Right atrium auricular region (tissue), 2 donors: Measurements from ENCODE around the gene ANKS1B. TPM values are rescaled to one million over a fixed set of nuclear protein-coding genes. Genes with fewer than 3 reads are reported as not detected.

Source experiments
- DNase-seq: peaks from one replicate; pipeline ENCODE4 v3.0.0-alpha.2; 2019; ENCODE audit warnings: low spot score
- H3K27ac ChIP-seq, 2 donors: fragments of 200-600 bp; sonication (generic); 1 replicate in 1 of 2; 2 replicates in 1 of 2; pipeline ENCODE4 v1.5.1; 2016 to 2019
- H3K27me3 ChIP-seq, 2 donors: fragments of 200-600 bp; sonication (generic); one replicate each; pipeline versions ENCODE4 v1.5.1 to v1.6.0; 2017 to 2019
- H3K36me3 ChIP-seq: fragments of 200-600 bp; sonication (generic); one replicate; pipeline ENCODE4 v1.5.1; 2016
- H3K4me1 ChIP-seq, 2 donors: fragments of 200-600 bp; sonication (generic); one replicate each; pipeline versions ENCODE4 v1.5.1 to v1.6.0; 2017 to 2019
- H3K4me3 ChIP-seq, 2 donors: fragments of 200-600 bp; sonication (generic); 1 replicate in 1 of 2; 2 replicates in 1 of 2; pipeline ENCODE4 v1.5.1; 2017 to 2019; ENCODE audit warnings: mild to moderate bottlenecking in 1 of 2, moderate library complexity in 1 of 2
- H3K9me3 ChIP-seq, 2 donors: fragments of 200-600 bp; sonication (generic); one replicate each; pipeline ENCODE4 v1.5.1; 2019
- CTCF ChIP-seq, 2 donors: fragments of 200-600 bp; sonication (generic); IDR thresholded peaks; one replicate each; pipeline ENCODE4 v1.5.1; 2019; ENCODE audit warnings: antibody characterized with exemption in 2 of 2
- total RNA-seq, 2 donors: library from RNA; depleted of rRNA; stranded (reverse); fragments of >200 nt; gene quantifications; one replicate each; pipeline ENCODE4 v1.1.0, GENCODE V29; 2016

Gene ANKS1B
- total RNA-seq, 2 donors from 2014 or later: 2.4 to 3.1 TPM

- no peak for DNase-seq
- Histone ChIP-seq H3K36me3 (no peaks in the 10 kb centered on the region), H3K27ac (no peak overlapping the region), H3K4me3 (no peak overlapping the region), H3K4me1 (no peaks in the 10 kb centered on the region), H3K9me3 (no peaks in the 10 kb centered on the region), H3K27me3 (no peaks in the 10 kb centered on the region)
- no peak for TF ChIP-seq CTCF (IDR thresholded peaks at IDR 0.05)
These were observed 918.0 kb downstream of the ANKS1B start for GRCh38 chr12:99066726-99067125.

- Histone ChIP-seq H3K27ac (no peak overlapping the region), H3K27me3 (no peaks in the 10 kb centered on the region), H3K4me3 (no peak overlapping the region), H3K36me3 (no peaks in the 10 kb centered on the region), H3K9me3 (no peaks in the 10 kb centered on the region), H3K4me1 (no peaks in the 10 kb centered on the region)
- DNase-seq: no peak
- TF ChIP-seq CTCF (IDR thresholded peaks at IDR 0.05): no peak
These were observed 921.6 kb downstream of the ANKS1B start for GRCh38 chr12:99063182-99063581.

- peak; percentile 73 for DNase-seq
- no peaks in the 10 kb centered on the region for H3K4me1 ChIP-seq
- TF ChIP-seq CTCF (IDR thresholded peaks at IDR 0.05): no peak
- H3K27me3 ChIP-seq: no peaks in the 10 kb centered on the region
- no peaks in the 10 kb centered on the region for H3K9me3 ChIP-seq
- no peaks in the 10 kb centered on the region for H3K36me3 ChIP-seq
- no peak overlapping the region for H3K4me3 ChIP-seq
- H3K27ac ChIP-seq: no peak overlapping the region
These were observed 924.8 kb downstream of the ANKS1B start for GRCh38 chr12:99059824-99060511.

- H3K4me1 ChIP-seq: no peaks in the 10 kb centered on the region
- H3K9me3 ChIP-seq: no peaks in the 10 kb centered on the region
- H3K27ac ChIP-seq: no peak overlapping the region
- H3K27me3 ChIP-seq: no peaks in the 10 kb centered on the region
- no peaks in the 10 kb centered on the region for H3K36me3 ChIP-seq
- no peak for DNase-seq
- no peak overlapping the region for H3K4me3 ChIP-seq
- no peak for TF ChIP-seq CTCF (IDR thresholded peaks at IDR 0.05)
These were observed 927.1 kb downstream of the ANKS1B start for GRCh38 chr12:99057670-99058069.

GRCh38 chr12:99056186-99056585, 928.5 kb downstream of the ANKS1B start:
- no peak for DNase-seq
- H3K9me3 ChIP-seq: no peaks in the 10 kb centered on the region
- no peaks in the 10 kb centered on the region for H3K27me3 ChIP-seq
- no peaks in the 10 kb centered on the region for H3K36me3 ChIP-seq
- H3K4me1 ChIP-seq: no peaks in the 10 kb centered on the region
- no peak overlapping the region for H3K27ac ChIP-seq
- TF ChIP-seq CTCF (IDR thresholded peaks at IDR 0.05): no peak
- H3K4me3 ChIP-seq: no peak overlapping the region

- no peak for DNase-seq
These were observed 929.4 kb downstream of the ANKS1B start for GRCh38 chr12:99055299-99055698.

More at GRCh38 chr12:99055299-99055698, 929.4 kb downstream of the ANKS1B start:
- Histone ChIP-seq H3K36me3 (no peaks in the 10 kb centered on the region), H3K27ac (no peak overlapping the region), H3K27me3 (no peaks in the 10 kb centered on the region), H3K4me1 (no peaks in the 10 kb centered on the region), H3K4me3 (no peak overlapping the region), H3K9me3 (no peaks in the 10 kb centered on the region)
- no peak for TF ChIP-seq CTCF (IDR thresholded peaks at IDR 0.05)
